ENCODE measurements around the gene FAM240A.

The FAM240A gene

GRCh38 chr3:46664188-46664970 is 52.1 kb downstream of the FAM240A start:
- no peak for DNase-seq

GRCh38 chr3:46664971-46665762 is 52.8 kb downstream of the FAM240A start:
- no peak for DNase-seq

GRCh38 chr3:46665763-46666452 is 53.6 kb downstream of the FAM240A start:
- DNase-seq: no peak

GRCh38 chr3:46666453-46666845 is 54.1 kb downstream of the FAM240A start:
- no peak for DNase-seq

GRCh38 chr3:46667061-46667621 is 54.8 kb downstream of the FAM240A start:
- no peak for DNase-seq

- DNase-seq: no peak
Measured at GRCh38 chr3:46667657-46668056, 55.3 kb downstream of the FAM240A start.

GRCh38 chr3:46668116-46668515 is 55.8 kb downstream of the FAM240A start:
- no peak for DNase-seq

- DNase-seq: no peak
Measured at GRCh38 chr3:46668591-46668990, 56.3 kb downstream of the FAM240A start.

- DNase-seq: no peak
Measured at GRCh38 chr3:46669191-46669999, 57.1 kb downstream of the FAM240A start.

- peak; percentile 1 for DNase-seq
Measured at GRCh38 chr3:46670000-46670890, 57.9 kb downstream of the FAM240A start.

GRCh38 chr3:46670891-46671427 is 58.6 kb downstream of the FAM240A start:
- peak; percentile 2 for DNase-seq

GRCh38 chr3:46671541-46672348 is 59.4 kb downstream of the FAM240A start:
- DNase-seq: peak; percentile 6

- DNase-seq: peak; percentile 5
Measured at GRCh38 chr3:46672349-46672695, 60.0 kb downstream of the FAM240A start.

GRCh38 chr3:46673151-46674030 is 61.1 kb downstream of the FAM240A start:
- peak; percentile 4 for DNase-seq

GRCh38 chr3:46674031-46674845 is 61.9 kb downstream of the FAM240A start:
- DNase-seq: peak; percentile 2

GRCh38 chr3:46675426-46675825 is 63.1 kb downstream of the FAM240A start:
- no peak for DNase-seq

All from activated naive CD4-positive, alpha-beta T cell treated with anti-CD3 and anti-CD28 coated beads, Interleukin-2, amount 50 U/mL, for 16 hours (primary cell).